ENCODE results near the gene CCDC83. TPM values are rescaled to one million over a fixed set of nuclear protein-coding genes. Genes with fewer than 3 reads are reported as not detected.
A peak's percentile ranks its signal among the peaks of the same experiment; 100 is the strongest.
"Not testable (repeated sequence)": the region's sequence is repeated elsewhere in the genome, so short reads cannot be mapped to it uniquely, and the experiment has no call there.

The CCDC83 gene
- total RNA-seq, 1 donor from 2014 or later, result not detected

DNA sequence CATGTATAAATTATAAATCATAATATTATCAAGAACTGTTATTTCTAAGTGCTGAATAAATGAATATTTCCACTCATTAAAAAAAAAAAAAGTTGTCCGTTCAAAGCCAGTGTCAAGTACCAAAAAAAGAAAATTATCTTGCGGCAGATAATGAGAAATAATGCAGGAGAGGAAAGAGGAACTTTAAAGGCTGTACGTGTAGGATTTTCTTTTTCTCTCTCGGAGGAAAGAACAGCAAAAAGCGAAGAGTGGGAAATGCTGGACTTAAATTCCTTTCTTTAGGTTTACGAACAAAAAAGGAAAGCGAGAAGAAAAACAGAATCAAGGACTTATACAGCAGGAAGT, 999 bp upstream of the CCDC83 start:
- H3K4me1 Mint-ChIP-seq (ENCODE audit: low read depth), result peaks cover 7% of the 10 kb centered on the region
- TF ChIP-seq, protein P1, sequence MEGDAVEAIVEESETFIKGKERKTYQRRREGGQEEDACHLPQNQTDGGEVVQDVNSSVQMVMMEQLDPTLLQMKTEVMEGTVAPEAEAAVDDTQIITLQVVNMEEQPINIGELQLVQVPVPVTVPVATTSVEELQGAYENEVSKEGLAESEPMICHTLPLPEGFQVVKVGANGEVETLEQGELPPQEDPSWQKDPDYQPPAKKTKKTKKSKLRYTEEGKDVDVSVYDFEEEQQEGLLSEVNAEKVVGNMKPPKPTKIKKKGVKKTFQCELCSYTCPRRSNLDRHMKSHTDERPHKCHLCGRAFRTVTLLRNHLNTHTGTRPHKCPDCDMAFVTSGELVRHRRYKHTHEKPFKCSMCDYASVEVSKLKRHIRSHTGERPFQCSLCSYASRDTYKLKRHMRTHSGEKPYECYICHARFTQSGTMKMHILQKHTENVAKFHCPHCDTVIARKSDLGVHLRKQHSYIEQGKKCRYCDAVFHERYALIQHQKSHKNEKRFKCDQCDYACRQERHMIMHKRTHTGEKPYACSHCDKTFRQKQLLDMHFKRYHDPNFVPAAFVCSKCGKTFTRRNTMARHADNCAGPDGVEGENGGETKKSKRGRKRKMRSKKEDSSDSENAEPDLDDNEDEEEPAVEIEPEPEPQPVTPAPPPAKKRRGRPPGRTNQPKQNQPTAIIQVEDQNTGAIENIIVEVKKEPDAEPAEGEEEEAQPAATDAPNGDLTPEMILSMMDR (IDR thresholded peaks at IDR 0.05; ENCODE audit: unreplicated experiment), result no peak
- no peak for DNase-seq (ENCODE audit: low spot score, unreplicated experiment)
- peak overlapping the region; percentile 82 for H3K4me3 Mint-ChIP-seq (ENCODE audit: low read depth)
- H3K27me3 Mint-ChIP-seq, result no peaks in the 10 kb centered on the region
- peak overlapping the region; percentile 97 for H3K27ac Mint-ChIP-seq
- H3K9me3 Mint-ChIP-seq (ENCODE audit: low read depth), result peaks cover 15% of the 10 kb centered on the region
- peaks cover 9% of the 10 kb centered on the region for H3K36me3 Mint-ChIP-seq (ENCODE audit: insufficient read depth)

DNA sequence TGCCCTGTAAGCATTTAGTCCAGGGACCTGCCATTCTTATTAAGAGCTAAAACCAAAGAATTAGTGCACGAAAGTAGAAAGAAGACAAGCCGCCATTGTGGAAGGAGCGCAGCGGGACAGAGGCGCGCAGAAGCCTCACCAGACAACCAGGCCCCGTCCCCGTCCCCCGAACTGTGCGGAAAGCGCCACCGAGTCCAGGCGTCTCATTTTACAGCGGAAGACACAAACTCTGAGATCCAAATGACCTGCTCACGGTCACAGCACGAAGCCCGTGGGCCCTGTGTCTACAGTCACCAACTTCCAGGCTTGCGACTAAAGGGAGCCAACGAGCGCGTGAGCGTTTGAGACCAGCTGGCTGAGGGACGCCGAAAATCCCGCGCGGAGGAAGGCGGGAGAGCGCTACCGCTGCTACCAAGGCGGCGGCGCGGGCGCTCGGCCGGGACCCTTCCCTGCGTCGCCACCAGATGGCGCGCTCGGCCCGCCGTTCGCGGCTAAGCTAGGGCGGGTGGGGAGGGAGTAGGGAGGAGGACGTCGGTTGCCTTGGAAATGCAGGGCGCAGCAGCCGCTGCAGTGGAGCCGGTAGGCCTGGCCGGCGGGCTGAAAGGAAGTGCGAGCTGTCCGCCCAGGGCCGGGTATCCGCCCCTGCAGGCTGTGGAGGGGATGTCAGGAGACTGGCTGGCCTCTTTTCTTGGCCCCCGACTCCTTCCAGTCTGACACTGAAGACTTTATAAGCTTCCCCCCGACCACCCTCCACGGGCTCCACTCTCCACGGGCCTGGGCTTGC, 434 bp upstream of the CCDC83 start:
- H3K4me3 Mint-ChIP-seq (ENCODE audit: low read depth), result peak overlapping the region; percentile 82
- TF ChIP-seq, protein P1 (IDR thresholded peaks at IDR 0.05; ENCODE audit: unreplicated experiment), result peak; percentile 92
- peak overlapping the region; percentile 97 for H3K27ac Mint-ChIP-seq
- H3K9me3 Mint-ChIP-seq (ENCODE audit: low read depth), result peaks cover 19% of the 10 kb centered on the region
- peak; percentile 97 for DNase-seq (ENCODE audit: low spot score, unreplicated experiment)
- H3K4me1 Mint-ChIP-seq (ENCODE audit: low read depth), result peaks cover 7% of the 10 kb centered on the region
- peaks cover 9% of the 10 kb centered on the region for H3K36me3 Mint-ChIP-seq (ENCODE audit: insufficient read depth)
- H3K27me3 Mint-ChIP-seq, result no peaks in the 10 kb centered on the region

DNA sequence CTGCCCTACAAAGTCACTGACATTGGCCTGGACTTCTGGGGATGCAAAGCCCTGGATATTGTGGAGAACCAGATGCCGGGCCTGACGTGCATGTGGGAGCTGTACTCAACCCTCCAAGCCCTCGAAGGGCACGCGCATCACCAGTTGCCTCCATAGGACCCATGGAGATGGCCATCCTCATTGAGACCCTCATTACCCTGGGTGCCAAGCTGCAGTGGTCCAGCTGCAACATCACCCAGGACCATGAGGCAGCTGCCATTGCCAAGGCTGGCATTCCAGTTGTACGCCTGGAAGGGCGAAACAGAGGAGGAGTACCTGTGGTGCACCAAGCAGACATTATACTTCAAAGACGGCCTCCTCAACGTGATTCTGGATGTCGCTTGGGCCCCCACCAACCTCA, 1.9 kb downstream of the CCDC83 start:
- H3K27me3 Mint-ChIP-seq, result no peaks in the 10 kb centered on the region
- TF ChIP-seq, protein P1 (IDR thresholded peaks at IDR 0.05; ENCODE audit: unreplicated experiment), result no peak
- DNase-seq (ENCODE audit: low spot score, unreplicated experiment), result no peak
- peaks cover 4% of the 10 kb centered on the region for H3K36me3 Mint-ChIP-seq (ENCODE audit: insufficient read depth)
- H3K27ac Mint-ChIP-seq, result no peak overlapping the region
- peaks cover 7% of the 10 kb centered on the region for H3K4me1 Mint-ChIP-seq (ENCODE audit: low read depth)
- no peak overlapping the region for H3K4me3 Mint-ChIP-seq (ENCODE audit: low read depth)
- H3K9me3 Mint-ChIP-seq (ENCODE audit: low read depth), result peaks cover 11% of the 10 kb centered on the region

DNA sequence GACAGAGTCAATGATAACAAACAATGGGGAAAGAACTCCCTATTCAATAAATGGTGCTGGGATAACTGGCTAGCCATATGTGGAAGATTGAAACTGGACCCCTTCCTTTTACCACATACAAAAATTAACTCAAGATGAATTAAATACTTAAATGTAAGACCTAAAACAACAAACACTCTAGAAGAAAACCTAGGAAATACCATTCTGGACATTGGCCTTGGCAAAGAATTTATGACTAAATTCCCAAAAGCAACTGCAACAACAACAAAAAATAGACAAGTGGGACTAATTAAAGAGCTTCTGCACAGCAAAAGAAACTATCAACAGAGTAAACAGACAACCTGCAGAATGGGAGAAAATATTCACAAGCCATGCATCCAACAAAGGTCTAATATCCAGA, 4.4 kb downstream of the CCDC83 start:
- H3K27ac Mint-ChIP-seq; H3K4me3 Mint-ChIP-seq (ENCODE audit: low read depth); H3K9me3 Mint-ChIP-seq (ENCODE audit: low read depth); H3K36me3 Mint-ChIP-seq (ENCODE audit: insufficient read depth); DNase-seq (ENCODE audit: low spot score, unreplicated experiment); H3K4me1 Mint-ChIP-seq (ENCODE audit: low read depth); H3K27me3 Mint-ChIP-seq: not testable (repeated sequence)

DNA sequence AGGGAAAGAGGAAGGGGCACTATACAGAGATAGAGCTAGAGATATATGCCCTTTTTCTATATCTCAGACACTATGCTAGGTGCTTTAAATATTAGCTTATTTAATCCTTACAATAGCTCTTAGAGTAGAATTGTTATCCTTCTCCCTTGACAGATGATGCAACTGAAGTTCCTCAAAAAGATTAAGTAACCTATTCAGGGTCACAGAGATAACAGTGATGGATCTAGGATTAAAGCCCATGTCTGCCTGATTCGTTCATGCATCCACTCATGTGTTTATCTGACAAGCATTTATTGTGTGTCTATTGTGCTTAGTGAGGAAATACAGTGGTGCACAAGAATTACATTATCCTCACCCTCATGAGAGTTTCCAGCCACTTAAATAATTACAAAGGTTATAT, 8.7 kb downstream of the CCDC83 start:
- H3K36me3 Mint-ChIP-seq (ENCODE audit: insufficient read depth), result no peaks in the 10 kb centered on the region

More for the DNA sequence above, 8.7 kb downstream of the CCDC83 start:
- no peak for DNase-seq (ENCODE audit: low spot score, unreplicated experiment)
- TF ChIP-seq, protein P1 (IDR thresholded peaks at IDR 0.05; ENCODE audit: unreplicated experiment), result no peak
- peaks cover 5% of the 10 kb centered on the region for H3K4me1 Mint-ChIP-seq (ENCODE audit: low read depth)
- H3K27me3 Mint-ChIP-seq, result no peaks in the 10 kb centered on the region
- H3K27ac Mint-ChIP-seq, result no peak overlapping the region
- no peak overlapping the region for H3K4me3 Mint-ChIP-seq (ENCODE audit: low read depth)
- H3K9me3 Mint-ChIP-seq (ENCODE audit: low read depth), result peaks cover 7% of the 10 kb centered on the region

Measured in progenitor cell of endocrine pancreas (in vitro differentiated cells).